MCF 10A (cell line): Measurements from ENCODE around the gene RNU1-3. TPM values are rescaled to one million over a fixed set of nuclear protein-coding genes. Genes with fewer than 3 reads are reported as not detected.
"Not testable (repeated sequence)": the region's sequence is repeated elsewhere in the genome, so short reads cannot be mapped to it uniquely, and the experiment has no call there.

Source experiments
- BruUV-seq: library from RNA; stranded (reverse); fragments of 400-500 nt; replicated peaks from 2 replicates; lab custom pipeline; 2021; lab: Mats Ljungman, UMichigan
- CTCF ChIA-PET: fragments of 300-600 bp; sonication (Branson Sonifier 250); formaldehyde crosslinking; extraction: SDS; loops from one replicate; lab custom pipeline; 2021; ENCODE audit warnings: antibody characterized with exemption, inconsistent platforms; lab: Yijun Ruan, JAX
- POLR2A ChIA-PET: fragments of 300-600, 350-650 bp; sonication (Branson Sonifier 250); formaldehyde crosslinking; extraction: SDS; loops from one replicate; lab custom pipeline; 2020; ENCODE audit warnings: antibody characterized with exemption, inconsistent platforms; lab: Yijun Ruan, JAX
- DNase-seq: peaks from one replicate; pipeline ENCODE4 v3.0.0-alpha.2; 2018; ENCODE audit not compliant: unreplicated experiment
- H3K27ac Mint-ChIP-seq: one replicate; pipeline ENCODE4 v1.8.0; 2022; ENCODE audit warnings: mild to moderate bottlenecking, low read depth, mixed read lengths; ENCODE audit not compliant: unreplicated experiment
- H3K27me3 Mint-ChIP-seq: one replicate; pipeline ENCODE4 v1.8.0; 2022; ENCODE audit warnings: mixed read lengths; ENCODE audit not compliant: insufficient read depth, unreplicated experiment
- H3K36me3 Mint-ChIP-seq: one replicate; pipeline ENCODE4 v1.8.0; 2022; ENCODE audit warnings: mild to moderate bottlenecking, moderate library complexity, mixed read lengths; ENCODE audit not compliant: insufficient read depth, unreplicated experiment
- H3K4me1 Mint-ChIP-seq: one replicate; pipeline ENCODE4 v1.8.0; 2022; ENCODE audit warnings: mixed read lengths; ENCODE audit not compliant: insufficient read depth, unreplicated experiment
- H3K4me3 Mint-ChIP-seq: one replicate; pipeline ENCODE4 v1.8.0; 2022; ENCODE audit warnings: mild to moderate bottlenecking, moderate library complexity, mixed read lengths; ENCODE audit not compliant: unreplicated experiment
- H3K9me3 Mint-ChIP-seq: one replicate; pipeline ENCODE4 v1.8.0; 2022; ENCODE audit warnings: mixed read lengths; ENCODE audit not compliant: unreplicated experiment
- intact Hi-C: fragments of 100-400 bp; cut with micrococcal nuclease; formaldehyde crosslinking; loops from 2 replicates; pipeline ENCODE4 v1.14.1; 2022
- total RNA-seq: library from RNA; stranded (reverse); gene quantifications from 2 replicates; pipeline ENCODE4 v1.2.3, GENCODE V29; 2022
- TF ChIP-seq, protein P1 (sequence below): fragments of 200-600 bp; IDR thresholded peaks from one replicate; pipeline ENCODE4 v1.8.0; 2022; ENCODE audit warnings: antibody characterized with exemption, mild to moderate bottlenecking; ENCODE audit not compliant: unreplicated experiment

Gene RNU1-3
- total RNA-seq, 1 experiment from 2014 or later = 1,606 TPM

DNA sequence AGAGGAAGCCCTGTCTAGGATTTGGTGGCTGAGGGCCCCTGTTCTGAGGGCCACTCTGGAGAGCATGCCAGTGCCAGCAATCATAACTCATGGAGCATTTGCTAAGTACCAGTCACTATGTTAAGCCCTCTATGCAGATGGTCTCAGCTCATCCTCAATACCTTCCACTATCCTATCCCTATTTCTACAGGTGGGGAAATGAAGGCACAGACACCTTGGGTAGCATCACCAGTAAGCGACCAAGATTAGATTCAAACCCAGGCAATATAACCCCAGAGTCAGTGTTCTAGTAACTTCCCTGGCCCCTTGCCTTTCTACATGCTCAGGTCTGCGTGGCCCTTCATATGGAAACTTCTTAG lies 45.5 kb downstream of the RNU1-3 start:
- Mint-ChIP-seq H3K36me3 (peaks cover 13% of the 10 kb centered on the region), H3K4me1 (no peaks in the 10 kb centered on the region), H3K4me3 (no peak overlapping the region), H3K9me3 (no peaks in the 10 kb centered on the region), H3K27me3 (no peaks in the 10 kb centered on the region), H3K27ac (no peak overlapping the region)
- intact Hi-C loops = loop anchor here (1.0 to 2.0 kb wide), 2 partner anchors 276 to 330 kb away; no protein-coding TSS in a partner anchor
- POLR2A ChIA-PET = interaction anchor here (0.8 to 6.0 kb wide), 8 partner anchors 8 to 538 kb away, joined by 3 to 57 read pairs (median 5); partner anchors contain the start of genes NBPF1 and NECAP2
- TF ChIP-seq, protein P1, sequence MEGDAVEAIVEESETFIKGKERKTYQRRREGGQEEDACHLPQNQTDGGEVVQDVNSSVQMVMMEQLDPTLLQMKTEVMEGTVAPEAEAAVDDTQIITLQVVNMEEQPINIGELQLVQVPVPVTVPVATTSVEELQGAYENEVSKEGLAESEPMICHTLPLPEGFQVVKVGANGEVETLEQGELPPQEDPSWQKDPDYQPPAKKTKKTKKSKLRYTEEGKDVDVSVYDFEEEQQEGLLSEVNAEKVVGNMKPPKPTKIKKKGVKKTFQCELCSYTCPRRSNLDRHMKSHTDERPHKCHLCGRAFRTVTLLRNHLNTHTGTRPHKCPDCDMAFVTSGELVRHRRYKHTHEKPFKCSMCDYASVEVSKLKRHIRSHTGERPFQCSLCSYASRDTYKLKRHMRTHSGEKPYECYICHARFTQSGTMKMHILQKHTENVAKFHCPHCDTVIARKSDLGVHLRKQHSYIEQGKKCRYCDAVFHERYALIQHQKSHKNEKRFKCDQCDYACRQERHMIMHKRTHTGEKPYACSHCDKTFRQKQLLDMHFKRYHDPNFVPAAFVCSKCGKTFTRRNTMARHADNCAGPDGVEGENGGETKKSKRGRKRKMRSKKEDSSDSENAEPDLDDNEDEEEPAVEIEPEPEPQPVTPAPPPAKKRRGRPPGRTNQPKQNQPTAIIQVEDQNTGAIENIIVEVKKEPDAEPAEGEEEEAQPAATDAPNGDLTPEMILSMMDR = no peak
- CTCF ChIA-PET = interaction anchor here (0.6 to 1.6 kb wide), 24 partner anchors 9 to 425 kb away, joined by 3 to 9 read pairs (median 4); partner anchors contain the start of gene NBPF1
- no TSS peak for BruUV-seq
- no peak for DNase-seq

DNA sequence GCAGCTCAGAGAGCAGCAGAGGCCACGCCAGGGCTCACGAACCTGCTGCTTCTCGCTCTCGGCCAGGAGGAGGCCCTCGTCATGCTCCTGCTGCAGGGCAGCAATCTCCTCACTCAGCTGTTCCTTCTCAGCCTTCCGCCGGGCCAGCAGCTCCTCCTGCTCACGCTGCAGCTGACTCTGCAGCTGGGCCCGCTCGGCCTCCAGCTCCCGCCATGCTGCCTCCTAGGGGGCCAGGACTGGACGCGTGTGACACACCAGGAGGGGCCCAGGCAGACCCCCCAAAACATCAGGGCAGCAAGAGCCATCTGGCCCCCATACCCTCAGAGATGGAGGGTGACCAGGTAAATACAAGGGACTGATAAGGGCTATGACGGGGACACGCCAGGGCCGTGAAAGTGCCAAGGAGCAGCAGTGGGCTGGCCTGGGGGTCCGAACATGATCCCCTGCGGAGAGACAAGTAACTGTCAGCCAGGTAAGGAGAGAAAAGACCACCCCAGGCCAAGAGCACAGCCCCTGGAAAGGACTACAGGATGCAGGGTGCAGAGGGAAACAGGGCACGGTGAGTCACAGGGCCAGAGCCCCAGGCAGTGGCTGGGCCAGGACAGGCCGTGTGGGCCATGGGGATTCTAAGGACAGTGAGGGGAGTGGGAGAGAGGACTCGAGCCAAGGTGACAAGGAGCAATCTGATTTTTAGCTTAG lies 46.8 kb downstream of the RNU1-3 start:
- POLR2A ChIA-PET = interaction anchor here (0.8 to 1.6 kb wide), 4 partner anchors 10 to 285 kb away, joined by 3 to 6 read pairs (median 5); no protein-coding TSS in a partner anchor
- H3K9me3 Mint-ChIP-seq, H3K27me3 Mint-ChIP-seq, BruUV-seq, DNase-seq, H3K4me3 Mint-ChIP-seq, H3K36me3 Mint-ChIP-seq, H3K27ac Mint-ChIP-seq, H3K4me1 Mint-ChIP-seq: not testable (repeated sequence)
- intact Hi-C loops = loop anchor here (2.0 kb wide), 1 partner anchor 277 kb away; no protein-coding TSS in a partner anchor
- CTCF ChIA-PET = interaction anchor here (0.7 to 1.7 kb wide), 10 partner anchors 8 to 538 kb away, joined by 3 to 9 read pairs (median 4); partner anchors contain the start of gene NBPF1

DNA sequence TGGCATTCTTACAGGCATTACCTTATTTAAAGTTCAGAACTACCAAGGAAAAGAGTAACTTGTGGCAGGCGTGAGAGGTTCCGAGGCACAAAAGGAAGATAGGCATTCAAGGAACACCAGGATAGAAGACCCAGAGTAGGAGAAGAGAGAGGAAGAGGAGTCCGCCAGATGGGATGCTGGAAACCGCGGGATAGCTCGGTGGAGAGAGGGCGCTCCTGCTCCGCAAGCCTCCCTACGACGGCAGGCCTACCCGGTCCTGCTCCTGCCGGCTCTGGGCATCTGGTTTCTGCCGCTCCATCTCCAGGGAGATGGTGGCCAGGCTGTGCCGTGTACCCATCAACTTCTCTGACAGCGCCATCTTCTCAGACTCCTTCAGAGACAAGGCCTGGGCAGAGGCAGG lies 48.0 kb downstream of the RNU1-3 start:
- H3K27ac Mint-ChIP-seq = no peak overlapping the region
- H3K4me3 Mint-ChIP-seq = no peak overlapping the region
- TF ChIP-seq, protein P1 = no peak
- BruUV-seq = no TSS peak
- ChIA-PET POLR2A (interaction anchor here (0.7 kb wide), 1 partner anchor 8 kb away, joined by 6 read pairs; no protein-coding TSS in a partner anchor), CTCF (interaction anchor here (0.8 to 1.1 kb wide), 4 partner anchors 179 to 619 kb away, joined by 3 to 5 read pairs (median 3); partner anchors contain the start of gene NECAP2)
- no peaks in the 10 kb centered on the region for H3K9me3 Mint-ChIP-seq
- H3K27me3 Mint-ChIP-seq = no peaks in the 10 kb centered on the region
- intact Hi-C loops = no loop called here
- H3K4me1 Mint-ChIP-seq = no peaks in the 10 kb centered on the region
- no peak for DNase-seq
- no peaks in the 10 kb centered on the region for H3K36me3 Mint-ChIP-seq

DNA sequence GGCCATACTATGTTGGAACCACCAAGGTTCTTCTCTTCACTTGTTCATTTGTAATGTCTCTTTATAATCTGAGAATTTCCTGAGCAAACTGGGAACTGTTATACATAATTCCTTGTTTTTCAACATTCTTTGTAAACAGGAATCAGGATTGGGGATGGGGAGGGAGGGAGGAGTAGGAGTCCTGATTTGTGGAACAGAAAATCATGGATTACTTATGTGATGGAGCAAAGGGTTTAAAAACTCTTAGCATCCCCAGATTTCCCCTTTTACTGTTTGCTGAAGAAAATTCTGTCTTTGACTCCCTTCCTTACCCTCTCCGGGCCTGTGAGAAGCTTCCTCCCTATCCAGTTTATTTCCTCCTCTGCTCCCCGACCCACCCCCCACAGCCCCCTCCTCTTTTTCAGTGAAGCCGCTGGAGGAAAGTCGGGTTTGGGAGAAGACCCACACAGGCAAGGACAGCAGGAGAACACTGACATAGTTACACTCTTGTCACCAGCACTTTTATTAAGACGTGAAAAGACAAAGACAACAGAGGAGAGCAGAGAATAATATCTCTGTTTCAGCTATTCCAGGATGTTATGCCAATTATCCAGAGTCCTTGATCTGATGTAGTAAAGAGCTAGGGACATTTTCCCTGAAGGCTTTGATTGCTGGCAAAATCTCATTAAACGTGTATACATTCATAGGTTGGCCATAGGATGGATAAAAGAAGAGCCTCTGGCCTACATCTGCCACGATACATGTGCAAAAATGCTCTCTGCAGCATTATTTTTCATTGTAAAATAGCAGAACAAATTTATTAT lies 48.8 kb downstream of the RNU1-3 start:
- ChIA-PET POLR2A (interaction anchor here (0.7 kb wide), 1 partner anchor 9 kb away, joined by 6 read pairs; no protein-coding TSS in a partner anchor), CTCF (interaction anchor here (0.5 to 1.2 kb wide), 5 partner anchors 178 to 773 kb away, joined by 3 to 5 read pairs (median 3); partner anchors contain the start of gene NECAP2)
- H3K27me3 Mint-ChIP-seq = no peaks in the 10 kb centered on the region
- no peak for DNase-seq
- intact Hi-C loops = no loop called here
- no peaks in the 10 kb centered on the region for H3K4me1 Mint-ChIP-seq
- H3K36me3 Mint-ChIP-seq = no peaks in the 10 kb centered on the region
- no peaks in the 10 kb centered on the region for H3K9me3 Mint-ChIP-seq
- H3K4me3 Mint-ChIP-seq = no peak overlapping the region
- H3K27ac Mint-ChIP-seq = no peak overlapping the region
- no TSS peak for BruUV-seq
- TF ChIP-seq, protein P1 = no peak
